ENCODE measurements around the gene CLEC12A. TPM values are rescaled to one million over a fixed set of nuclear protein-coding genes. Genes with fewer than 3 reads are reported as not detected.
A peak's percentile ranks its signal among the peaks of the same experiment; 100 is the strongest.

Gene CLEC12A
- total RNA-seq, 1 donor: 1.6 TPM

DNA sequence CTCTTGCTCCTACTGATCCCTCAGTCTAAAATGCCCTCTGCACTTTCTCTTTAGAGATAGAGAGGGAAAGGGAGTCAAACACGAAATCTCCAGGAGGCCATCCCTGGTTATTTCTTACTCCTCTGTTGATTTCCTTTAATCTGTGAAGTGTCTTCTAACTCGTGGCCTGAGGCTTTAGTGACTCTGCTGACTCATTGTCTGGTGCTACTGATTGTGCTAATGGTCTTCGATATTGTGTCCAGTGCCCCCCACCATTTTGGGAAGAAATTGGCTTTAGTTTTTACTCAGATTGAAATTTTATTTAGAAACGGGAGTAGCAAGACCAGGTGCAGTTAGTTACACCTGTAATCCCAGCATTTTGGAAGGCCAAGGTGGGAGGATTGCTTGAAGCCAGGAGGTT, 60.1 kb downstream of the CLEC12A start:
- peak in 1 of 3 donors; percentile 26 for DNase-seq (ENCODE audit: low read depth in 2 of 3, low spot score in 2 of 3)

DNA sequence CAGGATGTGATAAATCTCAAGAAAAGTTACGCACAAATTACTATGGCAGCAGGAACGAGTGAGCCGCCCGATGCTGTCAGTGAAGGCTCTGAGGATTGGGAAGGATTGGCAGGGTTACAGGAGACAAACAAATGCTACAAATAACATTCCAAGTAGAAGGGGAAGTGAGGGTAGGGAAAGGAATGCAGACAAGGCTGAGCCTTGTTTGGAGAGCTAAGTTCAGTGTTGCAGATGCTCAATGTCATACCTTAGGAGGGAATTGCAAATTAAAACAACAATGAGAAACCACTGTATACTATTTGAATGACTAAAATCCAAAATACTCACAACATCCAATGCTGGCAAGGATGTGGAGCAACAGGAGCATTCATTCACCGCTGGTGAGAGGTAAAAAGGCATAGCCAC, 60.6 kb downstream of the CLEC12A start:
- no peak for DNase-seq (ENCODE audit: low read depth in 2 of 3, low spot score in 2 of 3)

DNA sequence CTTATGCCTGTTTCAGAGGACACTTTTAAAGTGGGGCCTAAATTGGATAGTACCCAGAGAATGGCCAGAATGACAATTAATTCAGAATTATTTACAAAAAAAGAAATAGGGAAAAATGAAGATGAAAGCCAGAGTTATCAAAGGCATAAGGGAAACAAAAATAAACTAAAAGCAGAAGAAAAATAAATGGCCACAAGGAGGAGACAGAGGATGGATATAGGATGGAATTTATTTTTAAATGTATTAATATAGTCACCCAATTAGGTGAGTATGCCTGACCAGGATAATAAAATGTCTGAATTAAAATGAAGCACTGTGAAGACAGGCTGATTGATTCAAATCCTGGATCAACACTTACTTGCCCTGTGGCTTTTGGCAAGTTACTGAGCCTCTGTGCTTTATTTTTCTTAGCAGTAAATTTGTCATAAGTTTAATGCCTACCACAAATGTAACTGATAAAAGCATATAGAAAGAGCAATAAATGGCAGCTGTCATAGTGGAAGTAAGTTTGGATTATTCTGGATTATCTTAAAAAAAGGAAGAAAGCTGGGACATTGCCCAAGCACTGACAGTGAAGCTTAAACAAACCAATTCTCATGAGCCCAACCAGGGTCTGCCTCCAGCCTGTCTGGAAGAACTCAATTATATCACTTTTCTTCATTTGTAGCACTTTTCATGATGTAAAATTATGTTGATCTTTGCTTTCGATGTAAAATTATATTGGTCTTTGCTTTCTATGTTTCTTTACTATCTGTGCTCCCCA, 62.8 kb downstream of the CLEC12A start:
- DNase-seq (ENCODE audit: low read depth in 2 of 3, low spot score in 2 of 3): peak in 1 of 3 donors; percentile 69

Other genes with a start within 250 kb of the CLEC12A start
- gene CLECL1, start 238.3 kb upstream of the CLEC12A start, total RNA-seq: 0.27 TPM
- gene CD69, start 210.5 kb upstream of the CLEC12A start, total RNA-seq: 545 TPM
- under 0.01 TPM for gene KLRF1, start 143.9 kb upstream of the CLEC12A start, total RNA-seq
- gene CLEC2B, start 102.1 kb upstream of the CLEC12A start, total RNA-seq: 17.0 TPM
- gene KLRF2, start 89.9 kb upstream of the CLEC12A start, total RNA-seq: not detected
- not detected for gene CLEC2A, start 39.0 kb upstream of the CLEC12A start, total RNA-seq
- 0.27 TPM for gene CLEC1B, start 27.7 kb downstream of the CLEC12A start, total RNA-seq
- gene CLEC12B, start 39.2 kb downstream of the CLEC12A start, total RNA-seq: under 0.01 TPM
- gene CLEC9A, start 59.3 kb downstream of the CLEC12A start, total RNA-seq: 8.3 TPM
- gene CLEC1A, start 127.6 kb downstream of the CLEC12A start, total RNA-seq: under 0.01 TPM
- 2.4 TPM for gene CLEC7A, start 158.8 kb downstream of the CLEC12A start, total RNA-seq
- gene OLR1, start 200.7 kb downstream of the CLEC12A start, total RNA-seq: not detected
- gene TMEM52B, start 207.6 kb downstream of the CLEC12A start, total RNA-seq: under 0.01 TPM
- 19.9 TPM for gene GABARAPL1, start 241.5 kb downstream of the CLEC12A start, total RNA-seq

Measured in hematopoietic multipotent progenitor cell (in vitro differentiated cells).